HCT116 (cell line): ENCODE measurements around the gene TVP23A. TPM values are rescaled to one million over a fixed set of nuclear protein-coding genes. Genes with fewer than 3 reads are reported as not detected.
A peak's percentile ranks its signal among the peaks of the same experiment; 100 is the strongest.

Source experiments
- ATAC-seq: fragments of 200-7000 bp; cut with Tn5 transposase; 2 replicates; pipeline ENCODE4 v1.9.1; 2020; ENCODE audit warnings: mild to moderate bottlenecking, moderate library complexity
- BruUV-seq: library from RNA; stranded (reverse); fragments of 400-500 nt; replicated peaks from 2 replicates; lab custom pipeline; 2021; lab: Mats Ljungman, UMichigan
- CTCF ChIA-PET: fragments of 300-600 bp; sonication (Branson Sonifier 250); formaldehyde crosslinking; loops from one replicate; lab custom pipeline; 2021; ENCODE audit warnings: antibody characterized with exemption; lab: Charles Lee
- POLR2A ChIA-PET: fragments of 300-600, 350-600 bp; sonication (Branson Sonifier 250); formaldehyde crosslinking; loops from one replicate; lab custom pipeline; 2021; ENCODE audit warnings: antibody characterized with exemption; lab: Charles Lee
- RAD21 ChIA-PET, 2 experiments: fragments of 300-600 bp; sonication (Branson Sonifier 250); formaldehyde crosslinking; loops; one replicate each; lab custom pipeline; 2023; ENCODE audit warnings: low total read pairs in 2 of 2; ENCODE audit not compliant: uncharacterized antibody in 2 of 2, unreplicated experiment in 2 of 2, low non-redundant PET in 1 of 2; lab: Charles Lee
- DNase-seq: peaks from one replicate; pipeline ENCODE4 v3.0.0-alpha.2; 2010; ENCODE audit warnings: low read depth, low spot score
- H2AFZ ChIP-seq: fragments of 200-600 bp; shearing (Covaris generic), sonication (generic); 2 replicates; pipeline ENCODE4 v1.6.1; 2017; ENCODE audit warnings: low read depth, mixed run types, mixed read lengths, antibody characterized with exemption, low read length; ENCODE audit not compliant: poor library complexity, severe bottlenecking
- H3K27ac ChIP-seq: 2 replicates; pipeline ENCODE4 v1.5.1; 2012; ENCODE audit warnings: low read depth, low read length
- H3K27me3 ChIP-seq: fragments of 200-600 bp; sonication (generic); 2 replicates; pipeline ENCODE4 v1.6.1; 2016; ENCODE audit warnings: mixed run types, low read length, mixed read lengths; ENCODE audit not compliant: insufficient read depth
- H3K36me3 ChIP-seq, 2 experiments: fragments of 200-500 bp in 1 of 2; fragments of 200-600 bp in 1 of 2; sonication (Bioruptor generic) in 1 of 2; sonication (generic) in 1 of 2; 2 replicates each; pipeline versions ENCODE4 v1.5.1 to v1.6.1; 2014 to 2016; ENCODE audit warnings: low read length in 2 of 2, inconsistent platforms in 1 of 2, mixed read lengths in 1 of 2, mixed run types in 1 of 2; ENCODE audit not compliant: insufficient read depth in 2 of 2, control insufficient read depth in 1 of 2
- H3K4me1 ChIP-seq, 2 experiments: fragments of 200-600 bp in 1 of 2; sonication (generic) in 1 of 2; 2 replicates each; pipeline versions ENCODE4 v1.5.1 to v1.6.1; 2012 to 2017; ENCODE audit warnings: low read length in 2 of 2, inconsistent platforms in 1 of 2, mild to moderate bottlenecking in 1 of 2, mixed read lengths in 1 of 2, mixed run types in 1 of 2, moderate library complexity in 1 of 2; ENCODE audit not compliant: insufficient read depth in 2 of 2, control insufficient read depth in 1 of 2
- H3K4me2 ChIP-seq: fragments of 200-600 bp; sonication (generic); 2 replicates; pipeline ENCODE4 v1.6.1; 2017; ENCODE audit warnings: mixed run types, low read length, mixed read lengths
- H3K4me3 ChIP-seq, 2 experiments: fragments of 200-600 bp in 1 of 2; sonication (generic) in 1 of 2; replicated peaks in 1 of 2; 2 replicates each; pipeline ENCODE4 v1.5.1; 2011 to 2016; ENCODE audit warnings: low read length in 2 of 2, control low read depth in 1 of 2, low read depth in 1 of 2, mild to moderate bottlenecking in 1 of 2, mixed read lengths in 1 of 2, mixed run types in 1 of 2
- H3K79me2 ChIP-seq: fragments of 200-600 bp; sonication (generic); 2 replicates; pipeline ENCODE4 v1.6.1; 2017; ENCODE audit warnings: mild to moderate bottlenecking, mixed run types, low read length, moderate library complexity, mixed read lengths; ENCODE audit not compliant: insufficient read depth
- H3K9ac ChIP-seq: fragments of 200-600 bp; sonication (generic); 2 replicates; pipeline ENCODE4 v1.6.1; 2016; ENCODE audit warnings: low read length, mixed read lengths
- H3K9me2 ChIP-seq: fragments of 200-600 bp; sonication (generic), shearing (Covaris generic); 2 replicates; pipeline ENCODE4 v1.6.1; 2017; ENCODE audit warnings: mixed run types, mild to moderate bottlenecking, moderate library complexity; ENCODE audit not compliant: insufficient read depth
- H3K9me3 ChIP-seq, 2 experiments: fragments of 200-500 bp in 1 of 2; fragments of 200-600 bp in 1 of 2; sonication (Bioruptor generic) in 1 of 2; sonication (generic) in 1 of 2; 2 replicates each; pipeline ENCODE4 v1.6.1; 2014 to 2017; ENCODE audit warnings: low read length in 2 of 2, mixed read lengths in 2 of 2, inconsistent platforms in 1 of 2, low read depth in 1 of 2, mild to moderate bottlenecking in 1 of 2, mixed run types in 1 of 2, moderate library complexity in 1 of 2; ENCODE audit not compliant: control insufficient read depth in 1 of 2, insufficient read depth in 1 of 2
- H4K20me1 ChIP-seq: fragments of 200-600 bp; sonication (generic), shearing (Covaris generic); 2 replicates; pipeline ENCODE4 v1.6.1; 2017; ENCODE audit warnings: mixed run types, mild to moderate bottlenecking, moderate library complexity; ENCODE audit not compliant: insufficient read depth
- ATF3 ChIP-seq: IDR thresholded peaks from 2 replicates; pipeline ENCODE4 v1.6.1; 2012
- CBX3 ChIP-seq: IDR thresholded peaks from 2 replicates; pipeline ENCODE4 v1.6.1; 2012; ENCODE audit warnings: low read depth
- EGR1 ChIP-seq: IDR thresholded peaks from 2 replicates; pipeline ENCODE4 v1.6.1; 2012; ENCODE audit warnings: low read depth
- ELF1 ChIP-seq: IDR thresholded peaks from 2 replicates; pipeline ENCODE4 v1.6.1; 2012; ENCODE audit warnings: low read depth, borderline replicate concordance
- EZH2phosphoT487 ChIP-seq: fragments of 200-600 bp; IDR thresholded peaks from 2 replicates; pipeline ENCODE4 v1.6.1; 2018; ENCODE audit warnings: antibody characterized with exemption, borderline replicate concordance
- JUND ChIP-seq: IDR thresholded peaks from 2 replicates; pipeline ENCODE4 v1.6.1; 2012
- MAX ChIP-seq: IDR thresholded peaks from 2 replicates; pipeline ENCODE4 v1.6.1; 2012
- RAD21 ChIP-seq: IDR thresholded peaks from 2 replicates; pipeline ENCODE4 v1.6.1; 2012; ENCODE audit warnings: low read depth, mild to moderate bottlenecking
- SIN3A ChIP-seq: IDR thresholded peaks from 2 replicates; pipeline ENCODE4 v1.6.1; 2012; ENCODE audit warnings: low read depth
- SP1 ChIP-seq: IDR thresholded peaks from 2 replicates; pipeline ENCODE4 v1.6.1; 2012; ENCODE audit warnings: low read depth
- SRF ChIP-seq: IDR thresholded peaks from 2 replicates; pipeline ENCODE4 v1.6.1; 2012; ENCODE audit warnings: low read depth
- TCF7L2 ChIP-seq: IDR thresholded peaks from 2 replicates; pipeline ENCODE4 v1.7.0; 2011; ENCODE audit warnings: borderline replicate concordance, inconsistent platforms; ENCODE audit not compliant: insufficient read depth, insufficient read length; ENCODE audit errors: extremely low read depth
- YY1 ChIP-seq: IDR thresholded peaks from 2 replicates; pipeline ENCODE4 v1.6.1; 2011; ENCODE audit warnings: low read length, low read depth, moderate library complexity, mild to moderate bottlenecking; ENCODE audit not compliant: insufficient replicate concordance; ENCODE audit errors: extremely low read depth
- intact Hi-C: fragments of 100-400 bp; cut with micrococcal nuclease; formaldehyde crosslinking; loops from 2 replicates; pipeline ENCODE4 v1.10.0; 2022
- total RNA-seq: library from RNA; stranded (reverse); gene quantifications from one replicate; pipeline ENCODE4 v1.2.1, GENCODE V29; 2021; ENCODE audit not compliant: unreplicated experiment
- TF ChIP-seq, protein P1 (sequence below): IDR thresholded peaks from 2 replicates; pipeline ENCODE4 v1.6.1; 2012; ENCODE audit warnings: low read depth

TVP23A gene
- total RNA-seq, 1 experiment from 2014 or later: not detected

DNA sequence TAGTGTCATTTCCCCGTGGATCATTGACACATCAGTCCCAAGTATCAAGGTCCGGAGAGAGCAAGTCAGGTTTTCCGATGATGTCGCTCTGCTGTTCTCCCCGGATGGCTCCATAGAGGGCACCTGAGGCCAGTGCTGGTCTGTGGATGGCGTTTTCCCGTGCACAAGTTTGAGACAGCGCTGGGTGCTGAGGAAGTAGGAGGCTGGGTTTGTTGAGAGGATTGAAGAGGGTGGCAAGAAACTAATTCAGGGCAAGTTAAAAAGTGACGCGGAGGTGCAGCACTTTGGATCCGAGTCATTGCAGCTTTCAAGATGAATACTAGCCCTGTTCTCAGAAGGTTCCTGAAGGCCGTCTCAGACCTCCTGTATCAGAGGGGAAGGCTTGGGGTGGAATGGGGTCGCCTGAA, 67.3 kb downstream of the TVP23A start:
- Histone ChIP-seq H3K79me2 (no peaks in the 10 kb centered on the region), H4K20me1 (no peaks in the 10 kb centered on the region), H2AFZ (no peak overlapping the region), H3K36me3 (0 out of 4 replicates have a peak, but pooled peaks cover 0 to 5% of the 10 kb centered on the region in 2 experiments), H3K9ac (no peak overlapping the region), H3K9me3 (no peaks in the 10 kb centered on the region), H3K4me2 (no peak overlapping the region), H3K9me2 (no peaks in the 10 kb centered on the region), H3K27me3 (no peaks in the 10 kb centered on the region), H3K4me1 (peaks cover 3 to 25% of the 10 kb centered on the region in 2 experiments; a peak in 3 of 4 replicates), H3K4me3 (no peak overlapping the region), H3K27ac (no peak overlapping the region)
- RAD21 ChIA-PET: no interaction called here
- no peak for DNase-seq
- no peak for ATAC-seq
- intact Hi-C loops: no loop called here
- CTCF ChIA-PET: no interaction called here
- POLR2A ChIA-PET: no interaction called here
- TF ChIP-seq YY1 (no peak), MAX (no peak), SP1 (no peak), RAD21 (peak; percentile 31; the same call in 1 of the 2 replicates), SRF (no peak), EZH2phosphoT487 (no peak), JUND (no peak)
- BruUV-seq: no TSS peak

- no TSS peak for BruUV-seq
- POLR2A ChIA-PET: no interaction called here
- intact Hi-C loops: no loop called here
- Histone ChIP-seq H2AFZ (no peak overlapping the region), H3K4me2 (no peak overlapping the region), H3K9me3 (no peaks in the 10 kb centered on the region), H3K27me3 (no peaks in the 10 kb centered on the region), H3K9ac (no peak overlapping the region), H3K4me1 (peaks cover 3 to 24% of the 10 kb centered on the region in 2 experiments; a peak in 3 of 4 replicates), H3K36me3 (0 out of 4 replicates have a peak, but pooled peaks cover 0 to 5% of the 10 kb centered on the region in 2 experiments), H4K20me1 (no peaks in the 10 kb centered on the region), H3K27ac (no peak overlapping the region), H3K79me2 (no peaks in the 10 kb centered on the region), H3K9me2 (no peaks in the 10 kb centered on the region), H3K4me3 (no peak overlapping the region)
- DNase-seq: no peak
- TF ChIP-seq JUND: no peak
- TF ChIP-seq SIN3A: no peak
- TF ChIP-seq RAD21: no peak
- TF ChIP-seq ELF1: no peak
- no peak for TF ChIP-seq ATF3
- TF ChIP-seq EGR1: no peak
- no peak for TF ChIP-seq CBX3
- TF ChIP-seq, protein P1, sequence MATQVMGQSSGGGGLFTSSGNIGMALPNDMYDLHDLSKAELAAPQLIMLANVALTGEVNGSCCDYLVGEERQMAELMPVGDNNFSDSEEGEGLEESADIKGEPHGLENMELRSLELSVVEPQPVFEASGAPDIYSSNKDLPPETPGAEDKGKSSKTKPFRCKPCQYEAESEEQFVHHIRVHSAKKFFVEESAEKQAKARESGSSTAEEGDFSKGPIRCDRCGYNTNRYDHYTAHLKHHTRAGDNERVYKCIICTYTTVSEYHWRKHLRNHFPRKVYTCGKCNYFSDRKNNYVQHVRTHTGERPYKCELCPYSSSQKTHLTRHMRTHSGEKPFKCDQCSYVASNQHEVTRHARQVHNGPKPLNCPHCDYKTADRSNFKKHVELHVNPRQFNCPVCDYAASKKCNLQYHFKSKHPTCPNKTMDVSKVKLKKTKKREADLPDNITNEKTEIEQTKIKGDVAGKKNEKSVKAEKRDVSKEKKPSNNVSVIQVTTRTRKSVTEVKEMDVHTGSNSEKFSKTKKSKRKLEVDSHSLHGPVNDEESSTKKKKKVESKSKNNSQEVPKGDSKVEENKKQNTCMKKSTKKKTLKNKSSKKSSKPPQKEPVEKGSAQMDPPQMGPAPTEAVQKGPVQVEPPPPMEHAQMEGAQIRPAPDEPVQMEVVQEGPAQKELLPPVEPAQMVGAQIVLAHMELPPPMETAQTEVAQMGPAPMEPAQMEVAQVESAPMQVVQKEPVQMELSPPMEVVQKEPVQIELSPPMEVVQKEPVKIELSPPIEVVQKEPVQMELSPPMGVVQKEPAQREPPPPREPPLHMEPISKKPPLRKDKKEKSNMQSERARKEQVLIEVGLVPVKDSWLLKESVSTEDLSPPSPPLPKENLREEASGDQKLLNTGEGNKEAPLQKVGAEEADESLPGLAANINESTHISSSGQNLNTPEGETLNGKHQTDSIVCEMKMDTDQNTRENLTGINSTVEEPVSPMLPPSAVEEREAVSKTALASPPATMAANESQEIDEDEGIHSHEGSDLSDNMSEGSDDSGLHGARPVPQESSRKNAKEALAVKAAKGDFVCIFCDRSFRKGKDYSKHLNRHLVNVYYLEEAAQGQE: no peak
- no peak for TF ChIP-seq TCF7L2
- RAD21 ChIA-PET: no interaction called here
- ATAC-seq: no peak
- CTCF ChIA-PET: no interaction called here
Observed at GRCh38 chr16:10750793-10751192, 67.8 kb downstream of the TVP23A start.
